Inflammatory macrophage treated with lipopolysaccharide for 4 hours (primary cell): ENCODE results near the gene ENO4.

Experiments
- DNase-seq: peaks from one replicate; pipeline ENCODE4 v3.0.0-alpha.2; 2020

Gene ENO4, protein sequence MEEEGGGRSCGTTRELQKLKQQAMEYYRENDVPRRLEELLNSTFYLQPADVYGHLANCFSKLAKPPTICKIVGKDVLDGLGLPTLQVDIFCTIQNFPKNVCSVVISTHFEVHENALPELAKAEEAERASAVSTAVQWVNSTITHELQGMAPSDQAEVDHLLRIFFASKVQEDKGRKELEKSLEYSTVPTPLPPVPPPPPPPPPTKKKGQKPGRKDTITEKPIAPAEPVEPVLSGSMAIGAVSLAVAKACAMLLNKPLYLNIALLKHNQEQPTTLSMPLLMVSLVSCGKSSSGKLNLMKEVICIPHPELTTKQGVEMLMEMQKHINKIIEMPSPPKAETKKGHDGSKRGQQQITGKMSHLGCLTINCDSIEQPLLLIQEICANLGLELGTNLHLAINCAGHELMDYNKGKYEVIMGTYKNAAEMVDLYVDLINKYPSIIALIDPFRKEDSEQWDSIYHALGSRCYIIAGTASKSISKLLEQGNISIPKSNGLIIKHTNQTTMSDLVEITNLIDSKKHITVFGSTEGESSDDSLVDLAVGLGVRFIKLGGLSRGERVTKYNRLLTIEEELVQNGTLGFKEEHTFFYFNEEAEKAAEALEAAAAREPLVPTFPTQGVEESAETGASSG

DNA sequence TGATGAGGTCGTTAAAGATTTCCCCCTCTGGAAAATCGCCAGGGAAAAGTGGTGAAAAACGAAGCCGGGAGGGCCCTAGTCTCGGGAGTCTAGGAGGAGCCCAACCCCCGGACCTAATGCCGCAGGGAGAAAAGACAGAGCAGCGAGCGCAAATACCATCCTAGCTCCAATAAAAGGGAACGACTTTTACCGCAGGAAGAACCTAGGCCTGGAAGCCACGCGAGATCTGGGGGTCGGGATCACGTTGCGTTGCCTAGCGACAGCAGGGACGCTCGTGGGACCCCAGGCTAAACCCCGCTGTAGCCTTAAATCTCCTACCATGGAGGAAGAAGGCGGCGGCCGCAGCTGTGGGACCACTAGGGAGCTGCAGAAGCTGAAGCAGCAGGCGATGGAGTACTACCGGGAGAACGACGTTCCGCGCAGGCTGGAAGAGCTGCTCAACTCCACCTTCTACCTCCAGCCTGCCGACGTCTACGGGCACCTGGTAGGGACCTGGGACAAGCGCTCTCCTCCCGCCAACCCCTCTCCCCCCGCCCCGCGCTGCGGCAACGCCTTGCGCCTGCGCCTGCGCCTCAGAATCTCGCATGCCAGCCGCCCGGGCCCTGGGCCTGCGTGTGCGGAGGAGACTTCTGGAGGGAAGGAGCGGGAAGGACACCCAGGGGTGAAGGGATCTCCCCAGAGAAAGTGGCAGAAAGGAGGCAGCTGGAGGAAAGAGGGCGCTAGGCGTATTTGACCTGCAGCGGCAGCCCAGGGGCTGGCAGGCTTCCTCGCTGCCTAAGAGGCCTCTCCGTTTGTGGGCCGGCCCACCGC lies at the start of gene ENO4:
Gene ENO4 (plus strand): TSS at position 252 of the 810 bp plus-strand sequence. CDS start 68 bp downstream, at position 320.
- DNase-seq = peak; percentile 13

DNA sequence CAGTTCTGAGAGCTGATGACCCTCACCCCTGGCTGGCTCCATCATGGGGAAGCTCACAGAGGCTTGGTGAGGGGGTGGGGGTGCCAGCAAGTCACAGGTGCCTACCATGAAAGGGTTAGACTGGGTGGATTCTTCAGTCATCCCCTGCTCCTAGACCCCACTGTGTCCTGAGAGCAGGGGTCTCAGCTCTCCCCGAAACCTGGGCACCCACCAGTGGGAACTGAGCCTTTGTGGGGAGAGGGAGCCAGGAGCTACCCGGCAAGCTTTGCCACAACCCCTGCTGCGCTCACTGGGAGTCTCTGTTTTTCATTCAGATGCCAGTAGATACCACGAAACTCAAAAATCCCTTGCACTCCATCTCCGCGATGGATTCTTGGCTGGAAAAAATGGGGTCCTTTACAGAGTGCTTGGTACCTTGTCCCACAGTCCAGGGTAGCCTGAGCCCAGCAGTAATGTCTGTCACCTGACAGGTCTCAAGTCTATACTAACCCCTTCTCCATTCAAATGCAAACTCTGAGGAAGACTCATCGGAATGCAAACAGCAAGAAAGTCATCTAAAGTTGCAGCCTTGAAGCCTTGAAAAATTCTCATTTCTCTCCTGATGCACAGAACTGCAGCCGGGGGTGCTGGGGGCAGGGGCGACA lies 48.9 kb upstream of the ENO4 start:
- no peak for DNase-seq

DNA sequence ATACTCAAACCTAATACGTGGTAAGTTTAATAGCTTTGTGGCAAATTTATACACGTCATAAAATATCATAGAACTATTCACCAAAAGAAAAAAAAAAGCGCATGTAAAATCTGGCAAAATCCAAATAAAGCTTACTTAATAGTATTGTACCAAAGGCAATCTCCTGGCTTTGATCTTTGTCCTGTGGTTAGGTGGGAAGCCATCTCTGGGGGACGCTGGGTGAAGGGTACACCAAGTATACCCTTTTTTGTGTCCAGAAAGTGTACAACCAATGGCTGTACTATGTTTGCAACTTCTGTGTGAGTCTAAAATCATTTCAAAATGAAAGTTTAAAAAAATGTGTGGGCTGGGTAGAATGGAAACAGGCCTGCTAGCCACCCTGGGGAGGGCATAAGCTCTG lies 47.6 kb upstream of the ENO4 start:
- DNase-seq = no peak

DNA sequence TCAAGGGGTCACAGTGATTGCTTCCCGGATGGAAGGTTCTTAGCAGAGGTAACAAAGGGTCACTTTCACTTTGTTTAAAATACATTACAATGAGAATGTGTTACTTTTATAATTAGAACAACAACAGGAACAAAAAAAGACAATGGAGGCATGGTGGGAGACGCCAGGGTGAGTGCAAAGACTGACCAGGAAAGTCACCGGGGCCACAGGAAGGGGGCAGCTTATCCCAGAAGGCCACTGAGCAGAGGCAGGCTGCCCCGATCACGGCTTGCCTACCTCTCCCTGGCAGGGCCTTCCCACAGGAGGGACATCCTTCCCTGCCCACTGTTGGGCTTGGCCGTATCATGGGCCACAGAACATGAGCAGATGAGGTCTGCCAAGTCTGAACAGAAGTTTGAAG lies 46.8 kb upstream of the ENO4 start:
- DNase-seq = no peak

DNA sequence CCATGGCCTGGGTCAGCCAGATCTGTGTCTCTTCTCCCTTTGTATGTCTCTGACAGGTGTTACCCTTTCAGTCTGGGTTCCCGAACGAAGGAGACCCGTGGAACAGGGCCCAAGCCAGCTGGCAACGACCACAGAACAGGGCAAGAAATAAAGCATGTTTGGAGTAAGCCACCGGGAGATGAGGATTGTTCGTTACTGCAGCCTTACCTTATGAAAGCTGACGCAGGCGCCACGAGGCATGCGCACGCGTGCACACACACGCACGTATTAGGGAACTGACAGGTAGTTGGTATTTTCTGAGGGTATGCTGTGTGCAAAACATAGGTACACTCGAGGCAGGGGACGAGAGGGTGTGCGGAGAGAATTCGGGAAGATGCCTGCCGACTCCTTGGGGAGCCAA lies 46.4 kb upstream of the ENO4 start:
- DNase-seq = no peak

DNA sequence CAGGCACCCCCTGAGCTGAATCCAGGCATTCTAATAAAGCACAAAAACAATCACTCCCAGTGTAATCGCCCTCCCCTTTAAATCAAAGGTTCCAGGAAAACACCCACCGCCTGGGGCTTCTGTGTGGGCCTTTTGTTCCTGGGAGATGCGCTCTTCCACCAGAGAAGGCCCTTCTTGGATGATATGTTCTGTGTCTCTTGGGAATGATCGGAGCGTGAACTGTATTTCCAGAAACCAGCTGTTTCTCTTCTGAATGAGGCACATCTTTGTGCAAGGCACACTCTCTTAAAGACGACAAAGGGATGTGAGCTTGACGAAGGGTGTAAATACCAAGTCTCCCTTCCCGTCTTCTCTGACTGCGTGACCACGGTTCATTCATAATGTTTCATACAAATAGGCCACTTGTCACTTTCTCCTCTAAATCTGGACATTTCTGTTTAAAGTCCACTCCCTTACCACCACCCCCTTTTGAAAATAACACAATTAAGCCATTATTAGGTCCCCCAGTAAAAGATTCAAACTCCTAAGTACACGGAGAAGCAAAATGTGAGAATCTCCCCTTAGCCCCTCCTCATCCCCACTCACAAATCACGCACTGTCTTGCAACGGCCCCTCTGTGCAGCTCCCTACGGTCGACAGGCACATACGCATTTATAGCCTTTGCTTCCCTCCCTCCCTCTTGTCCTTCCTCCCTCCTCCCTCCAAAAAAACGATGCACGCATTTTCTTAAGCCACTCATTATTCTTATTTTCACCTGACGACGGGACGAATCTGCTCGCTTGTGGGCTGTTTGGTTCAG lies 45.6 kb upstream of the ENO4 start:
- DNase-seq = no peak

DNA sequence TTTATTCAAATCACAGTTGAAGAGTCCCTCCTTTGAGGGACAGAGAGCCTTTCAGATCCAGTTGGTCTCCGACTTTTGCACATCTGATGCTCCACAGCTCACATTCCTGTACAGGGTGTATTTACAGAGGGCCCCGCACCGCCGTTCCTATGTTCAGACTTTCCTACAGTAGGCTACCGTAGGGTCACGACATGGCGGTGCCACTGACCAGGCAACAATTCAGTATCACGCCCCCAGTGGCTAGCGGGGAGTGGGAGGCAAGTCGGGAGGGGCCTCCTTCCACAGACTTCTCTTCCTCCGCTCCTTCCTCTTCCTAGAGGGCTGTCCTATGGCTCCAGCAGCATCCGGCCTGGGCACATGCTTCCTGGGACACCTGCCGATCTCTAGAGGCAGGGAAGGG lies 40.6 kb upstream of the ENO4 start:
- DNase-seq = no peak

DNA sequence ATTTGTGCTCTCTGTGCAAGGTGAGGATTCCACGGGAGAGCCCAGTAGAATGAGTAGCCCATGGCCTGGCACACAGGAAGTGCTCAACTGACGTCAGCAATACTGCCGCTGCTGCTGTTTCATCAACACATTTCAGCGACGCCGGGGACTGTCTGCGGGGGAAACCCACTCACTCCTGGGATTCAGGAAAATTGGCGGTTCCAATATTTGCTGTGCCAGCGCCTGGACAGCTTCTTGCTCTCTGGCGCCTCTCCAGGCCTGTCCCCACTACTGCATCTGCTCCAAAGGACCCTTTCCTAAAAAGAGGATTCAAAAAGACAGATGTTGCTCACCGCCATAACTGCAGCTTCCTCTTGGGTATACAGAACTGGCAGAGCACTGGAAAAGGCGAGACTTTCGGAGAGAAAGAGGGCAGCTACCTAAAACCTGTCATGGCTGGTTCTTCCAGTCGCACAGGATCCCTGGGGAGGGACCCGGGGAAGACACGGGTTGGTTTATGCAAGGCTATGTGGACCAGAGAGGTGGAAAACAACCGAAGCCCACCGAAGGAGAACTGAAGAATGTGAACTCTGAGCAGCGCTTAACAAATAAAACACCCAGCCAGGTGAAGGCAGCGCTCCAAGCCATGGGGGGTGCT lies 39.7 kb upstream of the ENO4 start:
- peak; percentile 7 for DNase-seq

DNA sequence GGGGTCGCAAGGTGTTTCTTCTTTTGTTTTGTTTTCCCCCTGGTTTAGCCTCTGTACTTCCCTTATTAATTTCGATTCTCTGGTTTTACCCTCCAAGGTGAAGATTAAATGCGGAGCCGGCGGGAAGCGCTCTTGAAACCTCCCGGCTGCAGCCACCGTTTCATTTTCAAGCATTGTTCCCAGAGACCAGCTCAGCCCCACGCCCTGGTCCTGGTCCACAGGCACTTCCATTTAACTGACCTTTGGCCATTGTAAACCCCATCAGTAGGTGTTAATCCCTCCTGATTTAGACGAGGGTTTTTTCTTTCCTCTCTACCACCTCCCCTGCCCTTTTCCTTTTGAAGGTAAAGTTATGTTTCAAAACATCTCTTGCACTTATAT lies 39.2 kb upstream of the ENO4 start:
- no peak for DNase-seq

DNA sequence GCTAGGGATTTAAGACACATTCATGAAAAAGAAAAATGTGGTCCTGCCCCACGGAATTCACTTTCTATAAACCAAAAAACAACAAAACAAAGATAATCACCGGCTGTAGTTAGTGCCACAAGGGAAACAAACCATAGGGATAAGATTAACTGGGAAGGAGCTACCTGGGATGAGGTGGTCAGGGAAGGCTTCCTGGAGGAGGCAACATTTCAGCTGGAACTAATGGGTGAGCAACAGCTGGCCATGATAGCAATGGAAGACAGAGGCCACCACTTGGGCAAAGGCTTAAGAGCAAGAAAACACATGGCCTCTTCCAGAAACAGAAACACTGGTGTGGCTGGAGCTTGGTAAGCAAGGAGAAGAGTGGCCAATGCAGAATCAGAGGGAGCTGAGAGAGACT lies 38.4 kb upstream of the ENO4 start:
- no peak for DNase-seq

DNA sequence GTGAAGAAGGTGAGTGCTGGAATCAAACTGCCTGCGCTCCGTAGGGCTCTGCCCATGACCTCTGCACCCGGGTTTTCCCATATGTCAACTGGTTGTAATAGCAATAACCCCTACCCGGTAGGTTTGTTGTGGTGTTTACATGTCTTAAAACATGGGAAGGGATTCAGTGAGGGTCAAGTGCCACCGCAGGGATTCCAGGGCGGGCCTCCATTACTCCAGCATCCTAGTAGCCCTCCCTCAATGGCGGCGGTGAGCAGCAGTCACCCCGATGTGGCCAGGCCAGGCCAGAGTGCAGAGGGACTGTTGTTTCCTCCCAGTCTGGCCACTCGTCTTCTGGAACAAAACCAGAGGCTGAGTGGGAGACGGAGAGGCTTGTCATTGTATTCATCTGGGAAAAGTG lies 37.6 kb upstream of the ENO4 start:
- no peak for DNase-seq

DNA sequence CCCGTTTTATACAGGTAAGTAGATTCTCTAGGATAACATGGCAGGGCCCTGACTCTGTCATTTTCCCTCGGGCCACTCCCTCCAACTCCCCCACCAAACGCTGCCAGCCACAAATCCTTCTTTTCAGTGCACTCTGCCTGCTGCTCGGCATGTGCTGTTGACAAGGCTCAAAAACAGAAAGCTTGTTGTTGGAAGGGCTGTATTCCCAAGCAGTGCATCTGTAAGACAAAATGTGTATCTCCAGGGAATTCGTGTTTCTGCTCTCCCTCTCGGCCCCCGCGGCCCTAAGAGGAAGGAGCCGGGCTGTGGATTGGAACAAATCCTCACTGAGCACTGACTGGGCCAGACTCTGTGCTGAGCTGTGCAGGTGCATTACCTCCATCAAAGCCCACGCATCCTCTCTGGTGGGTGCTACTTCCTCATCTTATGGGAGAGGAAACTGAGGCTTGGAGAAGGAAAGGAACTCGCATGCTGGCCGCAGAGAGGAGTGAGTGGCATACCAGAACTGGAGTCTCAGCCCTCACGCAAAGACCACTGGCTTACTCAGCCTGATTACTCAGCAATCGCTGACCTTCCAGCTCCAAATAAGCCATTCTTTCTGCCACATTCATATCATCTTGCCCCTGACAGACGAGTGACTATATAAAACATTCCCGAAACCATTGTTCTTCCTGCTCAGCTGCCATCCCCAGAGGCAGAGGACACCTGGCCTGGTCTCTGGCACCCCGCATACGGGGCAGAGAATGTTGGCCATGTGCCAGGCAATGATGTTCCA lies 33.5 kb upstream of the ENO4 start:
- DNase-seq = no peak

DNA sequence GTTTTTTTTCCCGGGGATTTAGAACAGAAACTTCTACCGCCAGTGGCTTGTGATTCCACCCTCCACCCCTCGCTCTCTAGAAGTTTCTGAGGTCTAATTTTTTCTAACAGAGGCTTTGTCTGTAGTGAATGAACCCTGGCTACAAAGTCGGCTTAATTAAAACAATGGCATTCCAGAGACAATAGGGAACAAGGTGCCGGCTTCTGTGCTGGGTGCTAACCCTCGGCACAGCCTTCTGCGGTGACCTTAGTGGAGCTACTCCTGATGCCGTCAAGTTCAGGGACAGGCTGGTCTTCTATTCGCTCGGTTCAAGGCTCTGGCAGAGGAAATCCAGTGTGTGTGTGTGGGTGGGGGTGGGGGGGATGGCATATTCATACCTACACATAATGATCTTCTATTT lies 32.1 kb upstream of the ENO4 start:
- no peak for DNase-seq

DNA sequence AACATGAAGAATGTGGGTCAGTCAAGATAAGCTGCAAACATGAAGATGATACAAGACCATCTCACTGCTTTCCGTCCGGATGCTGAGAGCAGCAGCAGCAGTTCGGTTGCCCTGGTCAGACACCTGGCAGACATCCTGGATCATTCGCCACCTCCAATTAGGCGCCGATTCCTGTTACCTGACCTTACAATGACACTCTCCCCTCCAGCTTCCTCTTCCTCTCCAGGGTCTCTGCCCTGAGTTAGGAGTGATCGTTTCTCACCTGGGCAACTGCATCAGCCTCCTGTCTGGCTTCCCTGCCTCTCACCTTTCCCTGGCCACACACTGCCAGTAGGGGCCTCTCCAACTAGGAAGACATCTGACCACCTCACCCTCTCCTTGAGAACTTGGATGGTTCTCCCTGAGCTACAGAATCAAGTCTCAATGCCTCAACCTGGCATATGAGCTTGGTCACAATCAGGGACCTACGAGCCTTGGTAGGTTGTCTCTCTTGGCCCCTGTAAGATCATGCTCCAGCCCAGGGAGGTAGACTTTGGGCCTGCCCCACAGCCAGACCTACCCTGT lies 31.4 kb upstream of the ENO4 start:
- no peak for DNase-seq

DNA sequence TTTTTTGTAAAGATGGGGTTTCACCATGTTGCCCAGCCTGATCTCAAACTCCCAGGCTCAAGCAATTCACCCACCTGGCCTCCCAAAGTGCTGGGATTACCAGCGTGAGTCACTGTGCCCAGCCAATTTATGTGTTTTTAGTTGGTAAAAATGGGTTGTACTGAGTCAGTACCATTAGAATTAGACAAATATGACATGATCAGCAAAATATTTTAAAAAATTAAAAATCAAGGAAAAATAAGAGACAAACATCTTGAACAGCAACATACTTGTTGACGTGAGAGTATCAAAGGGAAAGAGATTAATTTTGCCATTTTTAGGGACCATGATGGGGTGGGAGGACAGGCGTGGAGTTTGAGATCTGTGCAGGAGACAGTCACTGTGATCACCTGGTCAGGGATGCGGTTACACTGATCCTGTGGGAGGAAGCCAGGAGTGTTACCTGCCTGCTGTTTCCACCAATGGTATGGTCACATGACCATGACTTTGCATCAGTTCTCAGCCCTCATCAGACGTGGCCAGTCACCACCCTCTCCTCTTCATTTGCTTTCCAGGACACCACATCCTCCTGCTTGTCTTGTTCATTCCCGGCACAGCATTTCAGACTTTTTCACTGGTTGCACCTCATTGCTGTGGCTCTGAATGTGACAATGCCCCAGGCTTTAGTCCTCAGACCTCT lies 29.2 kb upstream of the ENO4 start:
- no peak for DNase-seq

DNA sequence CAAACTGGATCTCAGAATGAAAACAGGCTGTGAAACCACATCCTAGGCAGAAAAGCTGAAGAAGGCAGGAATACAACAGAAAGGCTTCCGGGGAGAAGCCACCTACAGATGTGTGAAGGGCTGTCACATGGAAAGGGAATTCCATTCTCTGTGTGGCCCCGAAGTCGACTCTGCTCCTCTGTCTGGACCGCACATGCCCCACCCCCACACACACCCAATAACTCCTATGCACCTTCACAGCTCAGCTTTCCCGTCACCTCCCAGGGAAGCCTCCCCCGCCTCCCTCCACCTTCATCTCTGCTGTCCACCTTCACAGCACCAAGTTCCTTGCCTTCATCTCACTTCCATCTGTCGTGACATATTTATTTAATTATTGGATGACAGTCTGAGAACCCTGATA lies 23.4 kb upstream of the ENO4 start:
- DNase-seq = no peak

DNA sequence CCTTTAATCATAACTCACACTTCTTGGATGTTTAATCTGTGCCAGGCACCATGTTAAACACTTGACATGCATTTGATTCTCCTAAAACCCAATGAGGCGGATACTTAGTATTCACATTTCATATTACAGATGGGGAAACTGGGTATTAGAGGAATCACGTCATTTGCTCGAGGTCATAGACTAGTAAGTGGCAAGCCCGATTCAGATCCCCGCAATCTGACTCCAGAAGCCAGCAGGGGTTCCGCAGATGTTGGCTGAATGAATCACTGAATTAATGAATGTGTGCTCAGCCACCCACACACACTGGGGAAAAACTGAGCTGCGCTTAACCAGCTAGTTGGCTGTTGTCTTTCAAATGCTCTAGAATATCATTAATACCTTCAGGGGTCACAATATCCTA lies 22.5 kb upstream of the ENO4 start:
- DNase-seq = no peak

DNA sequence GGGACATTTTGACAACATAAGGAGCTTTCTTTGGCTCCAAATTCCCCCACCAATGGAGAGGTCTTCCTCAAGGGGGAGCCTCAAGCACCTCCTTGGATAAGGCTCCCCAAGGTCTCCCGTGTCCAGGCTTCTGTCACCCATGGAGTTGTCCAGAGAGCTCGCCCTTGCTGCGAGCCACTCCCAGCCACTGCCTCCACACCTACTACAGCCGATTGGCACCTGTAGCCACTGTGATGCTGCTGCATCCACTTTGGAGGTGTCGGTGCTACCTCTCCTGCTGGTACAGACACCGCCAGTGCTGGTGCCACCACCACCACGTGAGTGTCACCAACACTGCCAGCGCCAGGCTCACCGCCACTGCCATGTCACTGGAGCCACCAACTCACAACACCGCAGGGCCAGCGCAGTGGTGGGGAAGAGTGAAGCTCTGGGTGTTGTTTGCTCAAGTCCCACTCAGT lies 22.1 kb upstream of the ENO4 start:
- DNase-seq = no peak

DNA sequence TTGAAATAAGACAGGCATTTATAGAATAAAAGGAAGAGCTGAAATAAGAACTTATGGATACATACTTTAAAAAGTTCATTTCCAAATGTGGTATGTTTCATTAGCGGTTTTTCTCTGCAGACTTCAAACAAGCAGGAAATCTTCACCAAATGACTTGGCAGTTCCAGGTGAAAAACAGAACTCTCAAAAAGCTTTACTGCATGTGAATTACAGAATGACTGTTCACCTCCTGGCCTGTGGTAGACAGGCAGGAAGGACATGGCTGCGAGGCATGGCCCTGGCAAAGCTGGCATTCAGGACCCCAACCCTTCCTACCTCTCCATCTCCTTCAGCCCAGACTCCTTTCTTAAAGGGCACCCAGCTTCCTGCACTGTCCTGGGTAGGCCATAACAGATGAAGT lies 21.2 kb upstream of the ENO4 start:
- no peak for DNase-seq

DNA sequence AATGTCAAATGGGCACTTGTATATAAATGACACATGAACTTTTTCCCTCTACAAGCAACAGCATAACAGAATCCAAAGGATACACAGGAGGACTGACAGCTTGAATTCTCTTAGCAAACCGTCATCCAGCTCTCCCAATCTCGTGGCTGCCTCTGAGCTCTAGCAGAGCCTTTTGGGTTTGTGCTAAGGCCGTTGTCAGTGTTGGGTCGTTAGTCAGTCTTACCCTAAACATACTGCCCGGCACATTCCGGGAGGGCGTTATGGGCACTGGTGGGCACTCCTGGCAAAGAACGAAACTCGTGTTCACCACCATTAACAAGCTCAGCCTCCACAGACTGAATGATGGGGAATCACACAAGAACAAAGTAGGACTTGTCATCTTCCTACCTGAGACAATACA lies 19.6 kb upstream of the ENO4 start:
- DNase-seq = no peak
